Kidney capillary endothelial cell (primary cell): ENCODE measurements around the gene JTB.
A peak's percentile ranks its signal among the peaks of the same experiment; 100 is the strongest.

Experiments used
- DNase-seq: peaks from one replicate; pipeline ENCODE4 v3.0.0-alpha.2; 2018; ENCODE audit warnings: low spot score

The JTB gene

DNA sequence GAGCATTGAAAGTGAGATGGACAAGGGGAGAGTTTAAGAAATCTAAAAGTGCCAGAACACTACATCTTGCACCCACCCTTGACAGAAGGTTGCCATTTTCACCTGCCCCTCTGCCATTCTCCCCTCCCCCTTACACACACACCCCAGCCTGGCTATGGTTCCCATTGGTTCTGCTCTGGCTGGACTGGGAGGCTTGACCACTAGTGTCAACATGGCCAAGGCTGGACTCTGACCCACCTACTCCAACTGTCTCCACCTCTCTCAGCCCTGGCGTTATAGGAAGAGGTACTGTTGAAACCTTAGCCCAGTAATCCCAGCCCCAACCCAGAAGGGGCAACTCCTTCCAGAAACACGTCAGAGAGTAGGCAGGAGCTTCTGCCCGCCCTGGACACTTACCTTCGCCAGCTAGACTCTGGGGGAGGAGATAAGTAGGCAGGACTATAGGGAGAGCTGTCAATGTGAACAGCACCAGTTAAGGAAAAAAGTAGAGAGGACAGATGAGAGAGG is 23.6 kb downstream of the JTB start:
- DNase-seq: no peak

DNA sequence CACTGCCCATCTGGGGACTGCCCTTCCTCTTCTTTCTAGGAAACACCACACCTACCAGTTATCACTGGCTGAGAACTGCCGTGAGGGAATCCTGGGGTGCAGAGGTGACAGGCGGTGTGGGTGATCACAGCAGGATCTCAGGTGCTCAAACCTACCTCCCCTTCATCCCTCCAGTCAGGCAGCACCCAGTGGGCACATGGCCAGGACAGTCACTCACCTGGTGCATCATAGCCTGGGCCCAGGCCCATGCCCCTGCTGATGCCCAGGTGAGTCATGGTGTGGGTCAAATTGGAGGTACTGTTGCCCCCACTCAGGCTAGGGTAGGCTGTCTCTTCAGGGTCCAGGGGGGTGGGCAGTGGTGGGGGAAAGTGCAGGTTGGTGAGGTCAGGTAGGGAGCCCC is 25.7 kb downstream of the JTB start:
- DNase-seq: no peak

GRCh38 chr1:153951183-153951582 is 26.3 kb downstream of the JTB start:
- no peak for DNase-seq

- DNase-seq: peak; percentile 70
Observed at GRCh38 chr1:153946622-153947241, 30.7 kb downstream of the JTB start, which contains the start of gene DENND4B. Gene DENND4B (minus strand): TSS chr1:153946718. CDS start chr1:153944374, 2,344 bp downstream.

- DNase-seq: no peak
Observed at GRCh38 chr1:153945795-153946621, 31.5 kb downstream of the JTB start.

DNA sequence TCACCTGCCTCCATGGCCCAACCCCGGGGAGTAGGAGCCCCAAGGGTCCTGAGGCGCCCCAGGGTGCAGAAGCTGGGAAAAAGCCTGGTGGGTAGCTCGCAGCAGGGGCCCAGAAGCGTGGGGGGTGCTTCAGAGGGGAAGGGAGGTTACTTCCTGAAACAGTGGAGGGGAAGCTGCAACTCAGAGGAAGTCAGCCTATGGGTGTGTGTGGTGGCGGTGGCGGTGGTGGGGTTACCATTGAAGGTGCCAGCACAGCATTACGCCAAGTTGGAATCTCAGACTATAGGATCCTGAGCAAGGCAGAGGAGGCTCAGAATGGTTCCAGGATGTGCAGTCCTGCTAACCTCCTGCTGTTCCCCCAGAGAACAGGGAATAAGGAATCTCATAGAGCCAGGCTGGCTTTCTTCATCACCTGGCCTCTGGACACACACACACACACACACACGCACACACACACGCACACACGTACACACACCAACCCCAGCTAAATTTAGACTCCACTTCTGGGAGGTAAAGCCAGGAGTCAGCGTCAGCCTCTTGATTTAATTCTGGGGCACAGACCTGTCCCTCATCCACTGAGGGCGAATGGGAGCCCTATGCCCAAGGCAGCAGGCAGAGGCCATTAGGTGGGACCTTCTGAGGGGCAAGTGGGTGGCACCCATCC is 32.2 kb downstream of the JTB start:
- DNase-seq: no peak

DNA sequence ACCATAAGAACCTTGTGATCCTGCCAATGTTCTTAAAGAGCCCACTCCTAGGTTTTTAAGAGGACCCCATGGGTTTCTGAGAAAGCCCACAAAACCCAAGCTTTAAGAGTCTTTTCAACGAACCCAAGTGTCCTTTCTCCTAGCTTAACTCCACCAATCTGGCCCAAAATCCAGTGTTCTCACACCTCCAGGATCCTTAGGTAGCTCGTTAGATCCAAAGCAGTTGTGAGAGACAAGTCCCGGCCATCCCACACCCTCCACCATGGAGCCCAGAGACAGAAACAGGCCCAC is 32.7 kb downstream of the JTB start:
- no peak for DNase-seq

- no peak for DNase-seq
Observed at GRCh38 chr1:153944005-153944826, 33.3 kb downstream of the JTB start.

- DNase-seq: no peak
Observed at GRCh38 chr1:153942766-153943549, 34.5 kb downstream of the JTB start.

DNA sequence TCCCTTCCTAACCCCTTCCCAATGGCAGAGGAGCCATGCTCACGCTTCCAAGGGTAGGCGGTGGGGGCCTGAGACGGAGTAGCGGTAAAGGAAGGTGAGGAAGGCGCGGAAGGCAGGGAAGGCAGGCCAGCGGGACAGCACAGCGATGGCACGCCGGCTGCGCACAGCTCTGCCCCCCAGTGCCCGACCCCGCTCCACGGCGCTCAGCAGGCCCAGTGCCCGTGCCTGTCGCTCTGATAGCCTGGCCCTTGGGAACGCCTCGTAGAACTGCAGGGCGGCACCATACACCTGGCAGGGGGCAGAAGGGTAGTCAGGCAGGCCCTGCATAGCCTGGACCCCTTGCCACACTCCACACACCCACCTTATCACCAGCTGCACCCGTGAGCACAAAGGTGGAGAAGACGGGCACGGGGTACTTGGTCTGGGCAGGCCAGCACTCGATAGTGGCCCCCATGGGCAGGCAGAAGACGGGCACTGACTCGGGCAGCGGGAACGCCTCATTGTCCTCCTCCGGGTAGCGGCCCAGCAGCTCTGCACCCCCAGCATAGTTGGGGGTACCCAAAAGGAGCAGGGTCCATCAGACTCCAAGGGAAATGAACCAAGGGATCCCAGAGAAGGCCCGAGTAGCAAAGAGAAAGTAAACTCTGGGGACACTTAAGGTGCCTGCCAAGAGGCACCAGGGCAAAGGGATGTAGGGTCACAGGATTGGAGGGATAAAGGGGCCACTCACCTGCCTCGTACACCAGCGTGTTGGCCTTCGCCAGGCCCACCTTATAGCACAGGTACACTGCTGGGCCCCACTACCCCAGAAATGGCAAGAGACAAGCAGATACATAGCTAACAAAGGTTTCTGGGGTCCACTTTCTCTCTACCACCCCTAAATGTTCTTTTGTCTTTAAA is 35.4 kb downstream of the JTB start:
- DNase-seq: no peak

- no peak for DNase-seq
Observed at GRCh38 chr1:153940756-153941155, 36.7 kb downstream of the JTB start.

- no peak for DNase-seq
Observed at GRCh38 chr1:153939476-153939875, 38.0 kb downstream of the JTB start.

DNA sequence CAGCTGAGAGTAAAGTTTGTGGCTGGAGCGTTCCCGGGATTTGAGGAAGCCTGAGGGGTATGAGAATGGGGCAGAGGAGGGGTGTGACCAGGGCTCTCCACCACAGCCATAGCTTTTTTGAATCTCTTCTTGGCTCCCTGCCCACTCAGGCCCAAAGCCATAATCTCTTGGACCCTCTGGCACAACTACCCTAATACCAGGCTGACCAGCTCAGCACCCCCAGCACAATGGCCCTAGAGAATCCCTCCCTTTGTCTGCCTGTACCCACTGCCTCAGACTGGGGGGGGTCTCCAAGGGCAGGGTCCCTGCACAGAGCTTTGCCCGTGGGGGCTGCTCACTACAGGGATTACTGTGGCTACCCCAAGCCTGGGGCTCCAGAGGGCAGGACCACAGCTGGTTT is 38.5 kb downstream of the JTB start:
- DNase-seq: no peak

DNA sequence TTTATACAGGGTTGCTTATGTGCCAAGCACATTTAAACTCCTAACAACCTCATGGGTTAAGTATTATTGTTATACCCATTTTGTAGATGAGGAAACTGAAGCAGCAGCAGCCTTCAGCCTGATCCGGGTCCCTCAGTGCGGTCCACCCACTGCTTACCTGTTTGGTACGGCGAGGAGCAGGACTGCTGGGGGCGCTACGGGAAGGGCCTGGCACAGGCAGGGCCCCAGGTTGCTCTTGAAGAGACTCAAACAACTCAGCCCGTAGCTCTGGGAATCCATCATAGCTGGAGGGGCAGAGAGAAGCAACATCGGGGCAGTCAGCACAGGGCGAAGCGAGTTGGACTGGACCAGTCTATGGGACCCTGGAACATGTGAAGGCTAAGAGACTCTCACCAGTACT is 40.1 kb downstream of the JTB start:
- DNase-seq: no peak

- DNase-seq: no peak
Observed at GRCh38 chr1:153936011-153936802, 41.3 kb downstream of the JTB start.

DNA sequence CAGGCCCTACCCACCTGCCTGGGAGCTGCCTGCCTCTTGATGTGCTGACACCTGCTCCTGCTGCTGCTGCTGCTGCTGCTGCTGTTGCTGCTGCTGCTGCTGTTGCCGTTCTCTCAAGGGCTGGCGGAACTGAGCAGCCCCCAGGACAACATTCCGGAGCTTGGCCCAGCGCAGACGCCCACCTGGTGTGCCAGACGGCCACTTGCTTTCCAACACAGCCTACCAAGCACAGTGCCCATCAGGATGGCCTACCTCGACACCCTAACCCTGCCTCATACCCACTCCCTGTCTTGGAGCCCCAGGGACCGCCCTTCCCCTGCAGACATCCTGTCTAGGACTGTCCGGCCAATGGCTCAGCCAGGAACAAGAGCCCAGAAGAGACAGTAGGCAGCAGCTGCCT is 42.7 kb downstream of the JTB start:
- DNase-seq: no peak

- DNase-seq: no peak
Observed at GRCh38 chr1:153933955-153934354, 43.5 kb downstream of the JTB start.

DNA sequence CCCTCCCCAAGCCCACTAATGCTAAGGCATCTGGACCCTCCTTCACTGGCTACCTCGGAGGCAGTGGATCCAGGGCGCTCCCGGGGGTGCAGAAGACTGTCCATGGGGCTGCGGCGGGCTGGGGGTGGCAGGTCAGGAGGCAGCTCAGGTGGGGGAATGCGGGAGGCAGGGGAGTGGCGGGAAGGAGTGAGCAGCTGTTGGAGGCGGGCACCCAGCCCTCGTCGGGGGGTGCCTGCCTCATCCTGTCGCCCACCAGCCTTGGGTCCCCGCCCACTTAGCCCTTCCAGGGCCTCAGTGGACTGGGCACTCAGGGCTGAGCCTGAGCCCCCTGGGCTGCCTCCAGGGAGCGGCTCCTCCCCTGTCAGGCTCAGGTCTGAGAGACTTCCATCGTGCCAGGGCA is 44.0 kb downstream of the JTB start:
- DNase-seq: no peak
